Caco-2 (cell line): ENCODE results near the gene SERPINB12. TPM values are rescaled to one million over a fixed set of nuclear protein-coding genes. Genes with fewer than 3 reads are reported as not detected.

Source experiments
- BruUV-seq: library from RNA; stranded (reverse); fragments of 400-500 nt; replicated peaks from 2 replicates; lab custom pipeline; 2021; lab: Mats Ljungman, UMichigan
- CTCF ChIA-PET: fragments of 300-600 bp; sonication (Branson Sonifier 250); formaldehyde crosslinking; loops from one replicate; lab custom pipeline; 2022; ENCODE audit warnings: antibody characterized with exemption; lab: Charles Lee
- POLR2A ChIA-PET: fragments of 300-600 bp; sonication (Branson Sonifier 250); formaldehyde crosslinking; loops from one replicate; lab custom pipeline; 2022; ENCODE audit warnings: antibody characterized with exemption; lab: Charles Lee
- DNase-seq, 2 experiments: peaks; one replicate each; pipeline versions ENCODE4 v3.0.0 to v3.0.0-alpha.2; 2020 to 2022
- H3K27me3 ChIP-seq: replicated peaks from 2 replicates; pipeline ENCODE4 v1.6.0; 2011; ENCODE audit warnings: low read length; ENCODE audit not compliant: control insufficient read depth, insufficient read depth
- H3K36me3 ChIP-seq: 2 replicates; pipeline ENCODE4 v1.5.1; 2011; ENCODE audit warnings: low read length; ENCODE audit not compliant: control insufficient read depth, insufficient read depth
- H3K4me1 ChIP-seq: fragments of 250-450 bp; sonication (Bioruptor Pico); 2 replicates; pipeline ENCODE4 v1.5.1; 2020; ENCODE audit warnings: mild to moderate bottlenecking
- H3K4me3 ChIP-seq: 2 replicates; pipeline ENCODE4 v1.5.1; 2011; ENCODE audit warnings: low read depth, mild to moderate bottlenecking, control low read depth, low read length
- H3K9me3 ChIP-seq: fragments of 250-450 bp; sonication (Bioruptor Pico); 2 replicates; pipeline ENCODE4 v1.5.1; 2020; ENCODE audit warnings: mild to moderate bottlenecking, moderate library complexity
- H3K27ac Mint-ChIP-seq: one replicate; pipeline ENCODE4 v1.8.0; 2022; ENCODE audit warnings: mixed read lengths; ENCODE audit not compliant: unreplicated experiment
- H3K27me3 Mint-ChIP-seq: one replicate; pipeline ENCODE4 v1.8.0; 2022; ENCODE audit warnings: mixed read lengths; ENCODE audit not compliant: insufficient read depth, unreplicated experiment
- H3K36me3 Mint-ChIP-seq: one replicate; pipeline ENCODE4 v1.8.0; 2022; ENCODE audit warnings: mild to moderate bottlenecking, mixed read lengths; ENCODE audit not compliant: insufficient read depth, unreplicated experiment
- H3K4me1 Mint-ChIP-seq: one replicate; pipeline ENCODE4 v1.8.0; 2022; ENCODE audit warnings: low read depth, mixed read lengths; ENCODE audit not compliant: unreplicated experiment
- H3K4me3 Mint-ChIP-seq: one replicate; pipeline ENCODE4 v1.8.0; 2022; ENCODE audit warnings: mild to moderate bottlenecking, moderate library complexity, mixed read lengths; ENCODE audit not compliant: unreplicated experiment
- H3K9me3 Mint-ChIP-seq: one replicate; pipeline ENCODE4 v1.8.0; 2022; ENCODE audit warnings: mixed read lengths; ENCODE audit not compliant: unreplicated experiment
- CTCF ChIP-seq, 2 experiments: fragments of 200-600 bp in 1 of 2; IDR thresholded peaks; 1 replicate in 1 of 2; 2 replicates in 1 of 2; pipeline versions ENCODE4 v1.5.1 to v1.8.0; 2011 to 2022; ENCODE audit warnings: antibody characterized with exemption in 1 of 2, control low read depth in 1 of 2, inconsistent platforms in 1 of 2, low read depth in 1 of 2, low read length in 1 of 2, mild to moderate bottlenecking in 1 of 2, moderate library complexity in 1 of 2; ENCODE audit not compliant: insufficient read depth in 1 of 2, severe bottlenecking in 1 of 2, unreplicated experiment in 1 of 2
- intact Hi-C: fragments of 100-400 bp; cut with micrococcal nuclease; formaldehyde crosslinking; loops from one replicate; pipeline ENCODE4 v1.10.0; 2022; ENCODE audit not compliant: unreplicated experiment
- total RNA-seq: library from RNA; stranded (reverse); gene quantifications from 2 replicates; pipeline ENCODE4 v1.2.3, GENCODE V29; 2022

SERPINB12 gene
- total RNA-seq, 1 experiment from 2014 or later: not detected

GRCh38 chr18:63567825-63568224, 25.7 kb downstream of the SERPINB12 start:
- BruUV-seq: no TSS peak
- no peak overlapping the region for H3K4me3 Mint-ChIP-seq
- CTCF ChIA-PET: no interaction called here

GRCh38 chr18:63570721-63571120, 28.6 kb downstream of the SERPINB12 start:
- Mint-ChIP-seq H3K4me3 (no peak overlapping the region), H3K36me3 (no peaks in the 10 kb centered on the region), H3K4me1 (no peaks in the 10 kb centered on the region), H3K27me3 (peaks cover 14% of the 10 kb centered on the region), H3K9me3 (no peaks in the 10 kb centered on the region), H3K27ac (no peak overlapping the region)
- Histone ChIP-seq H3K36me3 (no peaks in the 10 kb centered on the region), H3K4me3 (no peak overlapping the region), H3K9me3 (no peaks in the 10 kb centered on the region), H3K4me1 (no peaks in the 10 kb centered on the region), H3K27me3 (no peaks in the 10 kb centered on the region)
- CTCF ChIA-PET: no interaction called here
- no TSS peak for BruUV-seq
- TF ChIP-seq CTCF (IDR thresholded peaks at IDR 0.05; ENCODE audit: insufficient read depth in 1 of 2, low read depth in 1 of 2, low read length in 1 of 2, severe bottlenecking in 1 of 2, unreplicated experiment in 1 of 2): no peak
- POLR2A ChIA-PET: no interaction called here
- intact Hi-C loops: no loop called here
- DNase-seq: no peak

More at GRCh38 chr18:63567825-63568224, 25.7 kb downstream of the SERPINB12 start:
- no peaks in the 10 kb centered on the region for H3K36me3 ChIP-seq
- Mint-ChIP-seq H3K9me3 (no peaks in the 10 kb centered on the region), H3K27ac (no peak overlapping the region), H3K4me1 (no peaks in the 10 kb centered on the region), H3K36me3 (no peaks in the 10 kb centered on the region), H3K27me3 (peaks cover 11% of the 10 kb centered on the region)
- H3K4me1 ChIP-seq: no peaks in the 10 kb centered on the region
- no peak for TF ChIP-seq CTCF (IDR thresholded peaks at IDR 0.05; ENCODE audit: insufficient read depth in 1 of 2, low read depth in 1 of 2, low read length in 1 of 2, severe bottlenecking in 1 of 2, unreplicated experiment in 1 of 2)
- no peak for DNase-seq
- POLR2A ChIA-PET: no interaction called here
- H3K4me3 ChIP-seq: no peak overlapping the region
- no peaks in the 10 kb centered on the region for H3K27me3 ChIP-seq
- H3K9me3 ChIP-seq: no peaks in the 10 kb centered on the region
- intact Hi-C loops: no loop called here

- no peaks in the 10 kb centered on the region for H3K27me3 ChIP-seq
- no peak overlapping the region for H3K4me3 ChIP-seq
- DNase-seq: no peak
- H3K9me3 ChIP-seq: no peaks in the 10 kb centered on the region
- no peaks in the 10 kb centered on the region for H3K4me1 ChIP-seq
- Mint-ChIP-seq H3K36me3 (no peaks in the 10 kb centered on the region), H3K9me3 (no peaks in the 10 kb centered on the region), H3K27ac (no peak overlapping the region), H3K27me3 (peaks cover 6% of the 10 kb centered on the region), H3K4me1 (no peaks in the 10 kb centered on the region), H3K4me3 (no peak overlapping the region)
- CTCF ChIA-PET: no interaction called here
- TF ChIP-seq CTCF (IDR thresholded peaks at IDR 0.05; ENCODE audit: insufficient read depth in 1 of 2, low read depth in 1 of 2, low read length in 1 of 2, severe bottlenecking in 1 of 2, unreplicated experiment in 1 of 2): no peak
- intact Hi-C loops: loop anchor here (5.0 kb wide), 2 partner anchors 102 to 272 kb away; no protein-coding TSS in a partner anchor
- H3K36me3 ChIP-seq: no peaks in the 10 kb centered on the region
- POLR2A ChIA-PET: no interaction called here
- no TSS peak for BruUV-seq
Measured at GRCh38 chr18:63575681-63576080, 33.5 kb downstream of the SERPINB12 start.
